ENCODE data around the gene PLEKHN1.

PLEKHN1 gene

GRCh38 chr1:929712-930632 lies 36.3 kb upstream of the PLEKHN1 start:
- DNase-seq (ENCODE audit: low spot score): no peak

GRCh38 chr1:930633-931138 lies 35.6 kb upstream of the PLEKHN1 start:
- no peak for DNase-seq (ENCODE audit: low spot score)

GRCh38 chr1:931380-932172 lies 34.7 kb upstream of the PLEKHN1 start:
- no peak for DNase-seq (ENCODE audit: low spot score)

- no peak for DNase-seq (ENCODE audit: low spot score)
Measured at GRCh38 chr1:932173-932510, 34.1 kb upstream of the PLEKHN1 start.

GRCh38 chr1:932776-933602 lies 33.3 kb upstream of the PLEKHN1 start:
- DNase-seq (ENCODE audit: low spot score): no peak

GRCh38 chr1:933603-933940 lies 32.7 kb upstream of the PLEKHN1 start:
- no peak for DNase-seq (ENCODE audit: low spot score)

DNA sequence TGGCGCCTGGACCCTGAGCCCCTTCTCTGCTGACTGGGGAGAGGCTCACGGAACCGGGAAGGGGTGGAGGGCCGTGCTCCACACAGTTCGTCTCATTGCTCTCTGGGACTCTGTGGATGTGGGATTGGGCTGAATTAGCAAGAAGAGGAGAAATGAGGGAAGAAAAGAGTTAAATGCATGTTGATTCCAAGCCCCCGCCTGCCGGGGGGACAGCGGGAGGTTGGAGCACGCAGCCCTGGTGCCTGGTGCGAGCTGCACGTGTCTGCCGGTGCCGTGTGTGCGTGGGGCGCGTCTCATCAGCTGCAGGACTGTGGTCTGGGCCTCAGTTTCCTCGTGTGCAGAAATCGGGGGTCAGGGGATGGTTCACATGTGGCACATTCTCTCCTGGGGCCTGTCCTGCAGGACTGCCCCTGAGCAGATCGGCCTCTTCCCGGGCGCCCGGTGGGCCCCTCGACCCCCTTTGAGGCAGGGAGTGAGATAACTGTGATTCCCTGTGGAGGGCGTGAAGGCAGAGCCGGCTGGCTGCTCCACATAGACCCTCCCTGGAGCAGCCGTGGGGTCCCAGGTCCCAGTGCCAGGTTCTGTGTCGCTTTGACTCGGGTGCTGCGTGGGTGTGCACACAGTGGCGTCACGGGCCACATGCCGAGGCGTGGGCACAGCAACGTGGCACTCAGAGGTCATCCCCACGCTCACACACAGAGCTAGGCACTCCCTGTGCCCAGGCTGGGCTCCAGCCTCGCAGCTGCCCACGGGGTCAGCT lies 31.1 kb upstream of the PLEKHN1 start:
- no peak for DNase-seq (ENCODE audit: low spot score)

- no peak for DNase-seq (ENCODE audit: low spot score)
Measured at GRCh38 chr1:935751-936231, 30.5 kb upstream of the PLEKHN1 start.

DNA sequence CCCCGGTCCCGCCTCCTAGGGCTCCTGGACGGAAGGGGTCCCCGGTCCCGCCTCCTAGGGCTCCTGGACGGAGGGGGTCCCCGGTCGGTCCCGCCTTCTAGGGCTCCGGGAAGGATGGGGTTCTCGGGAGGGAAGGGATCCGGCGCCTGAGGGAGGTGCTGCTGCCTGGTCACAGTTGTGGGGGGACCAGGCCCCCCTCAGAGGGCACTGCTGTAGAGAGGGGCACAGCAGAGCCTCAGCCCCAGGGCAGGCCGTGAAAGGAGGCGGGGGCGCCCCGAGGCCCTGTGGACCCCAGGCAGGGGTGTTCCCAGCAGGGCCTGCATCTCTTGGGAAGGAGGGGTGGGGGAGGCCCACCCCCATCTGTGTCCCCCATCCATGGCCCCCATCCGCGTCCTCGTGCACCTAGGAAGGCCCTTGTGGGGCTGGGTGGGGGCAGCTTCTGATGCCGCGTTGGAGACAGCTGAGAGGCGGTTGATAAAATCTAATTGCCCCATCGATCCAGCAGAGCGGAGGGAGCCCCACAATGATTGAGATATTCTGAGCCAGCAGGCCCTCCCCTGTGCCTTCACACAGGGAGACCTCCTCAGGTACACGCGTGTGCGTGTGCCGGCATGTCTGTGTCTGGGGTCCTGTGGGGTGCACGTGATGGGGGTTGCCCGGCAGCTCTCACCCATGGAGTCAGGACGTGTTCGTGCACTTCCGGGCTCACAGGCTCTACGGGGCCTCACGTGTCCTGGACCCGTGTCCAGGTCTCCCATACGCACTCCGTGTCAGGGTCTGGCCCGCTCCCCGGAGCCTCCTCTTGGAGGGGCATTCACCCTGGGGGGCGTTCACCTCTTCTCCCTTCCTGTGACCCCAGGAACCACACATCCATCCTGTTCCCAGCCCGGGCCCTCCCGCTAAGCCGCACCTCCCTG lies 29.7 kb upstream of the PLEKHN1 start:
- no peak for DNase-seq (ENCODE audit: low spot score)

DNA sequence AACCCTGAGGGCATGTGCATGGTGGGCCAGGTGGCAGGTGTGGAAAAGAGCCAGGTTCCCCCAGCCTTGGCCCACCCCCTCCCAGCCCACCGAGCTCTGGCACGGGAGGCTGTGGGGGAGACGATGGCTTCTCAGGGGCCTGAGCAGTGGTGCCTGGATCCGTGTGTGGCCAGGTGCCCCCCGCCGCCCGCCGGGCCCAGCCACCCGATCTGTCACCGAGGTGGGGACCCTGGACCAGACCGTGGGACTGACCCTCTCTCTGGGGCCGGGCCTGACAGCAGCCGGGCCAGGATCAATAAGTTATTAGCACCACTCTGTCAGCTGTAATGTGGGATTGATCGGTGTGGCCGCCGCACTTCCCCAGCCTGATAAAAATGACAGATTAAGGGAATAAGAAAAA lies 28.8 kb upstream of the PLEKHN1 start:
- DNase-seq (ENCODE audit: low spot score): no peak

GRCh38 chr1:938088-938683 lies 28.1 kb upstream of the PLEKHN1 start:
- DNase-seq (ENCODE audit: low spot score): no peak

GRCh38 chr1:938711-939489 lies 27.4 kb upstream of the PLEKHN1 start:
- DNase-seq (ENCODE audit: low spot score): no peak

- no peak for DNase-seq (ENCODE audit: low spot score)
Measured at GRCh38 chr1:939511-940106, 26.7 kb upstream of the PLEKHN1 start.

GRCh38 chr1:940107-941014 lies 25.9 kb upstream of the PLEKHN1 start:
- peak; percentile 84 for DNase-seq (ENCODE audit: low spot score)

GRCh38 chr1:941015-941587 lies 25.2 kb upstream of the PLEKHN1 start:
- no peak for DNase-seq (ENCODE audit: low spot score)

DNA sequence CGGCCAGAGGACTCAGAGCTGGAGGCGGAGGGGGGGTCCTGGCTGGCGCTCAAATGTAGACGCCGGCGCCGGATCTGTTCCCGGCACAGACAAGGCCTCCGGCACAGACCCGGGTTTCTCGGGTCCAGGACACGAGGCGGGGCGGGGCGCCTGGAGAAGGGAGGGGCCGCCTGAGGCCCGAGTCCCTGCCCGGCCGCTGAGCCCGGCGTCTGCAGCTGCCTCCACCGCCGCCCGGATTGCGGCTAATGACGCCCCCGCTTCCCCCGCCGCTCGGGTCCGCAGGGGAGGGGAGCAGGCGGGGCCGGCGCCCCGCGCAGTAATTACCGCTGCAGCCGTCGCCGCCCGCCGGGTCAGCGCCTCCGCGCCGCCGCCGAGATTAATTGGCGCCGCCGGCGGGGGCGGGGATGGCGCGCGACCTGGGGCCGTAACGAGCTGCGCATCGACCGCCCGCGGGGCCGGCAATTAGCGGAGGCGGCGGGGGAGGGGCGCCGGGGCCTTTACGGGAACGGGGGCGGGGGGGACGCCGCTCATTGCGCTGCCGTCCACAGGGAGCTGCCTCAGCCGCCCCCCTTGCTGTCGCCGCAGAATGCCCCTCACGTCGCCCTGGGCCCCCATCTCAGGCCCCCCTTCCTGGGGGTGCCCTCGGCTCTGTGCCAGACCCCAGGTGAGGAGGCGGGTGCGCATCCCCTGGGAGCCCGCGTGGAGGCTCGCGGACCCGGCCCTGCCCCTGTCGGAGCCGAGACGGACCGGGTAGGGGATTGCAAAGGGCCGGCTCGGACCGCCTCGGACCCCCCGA lies 24.5 kb upstream of the PLEKHN1 start:
- DNase-seq (ENCODE audit: low spot score): peak; percentile 88

Measured in left forelimb (tissue), 1 donor.